Fibroblast of lung (primary cell): ENCODE data around the gene GABRG1. TPM values are rescaled to one million over a fixed set of nuclear protein-coding genes. Genes with fewer than 3 reads are reported as not detected.

Experiments
- DNase-seq, 2 donors: peaks; one replicate each; pipeline versions ENCODE4 v3.0.0 to v3.0.0-alpha.2; 2010; ENCODE audit warnings: low read depth in 2 of 2
- H2AFZ ChIP-seq: 2 replicates; pipeline ENCODE4 v1.5.1; 2012; ENCODE audit warnings: low read length, control low read depth, inconsistent platforms
- H3K27ac ChIP-seq: 2 replicates; pipeline ENCODE4 v1.5.1; 2011; ENCODE audit warnings: low read length, control low read depth; ENCODE audit not compliant: insufficient read depth
- H3K27me3 ChIP-seq: 2 replicates; pipeline ENCODE4 v1.5.1; 2011; ENCODE audit warnings: mild to moderate bottlenecking, low read length; ENCODE audit not compliant: control insufficient read depth, insufficient read depth
- H3K36me3 ChIP-seq: 2 replicates; pipeline ENCODE4 v1.5.1; 2011; ENCODE audit warnings: low read length; ENCODE audit not compliant: control insufficient read depth, insufficient read depth
- H3K4me1 ChIP-seq: 2 replicates; pipeline ENCODE4 v1.5.1; 2011; ENCODE audit warnings: low read length; ENCODE audit not compliant: control insufficient read depth, insufficient read depth; ENCODE audit errors: extremely low read depth
- H3K4me2 ChIP-seq: 2 replicates; pipeline ENCODE4 v1.5.1; 2011; ENCODE audit warnings: low read length, control low read depth; ENCODE audit not compliant: insufficient read depth; ENCODE audit errors: extremely low read depth
- H3K4me3 ChIP-seq, 4 experiments: fragments of 200-600 bp in 1 of 4; sonication (generic) in 1 of 4; replicated peaks in 1 of 4; 2 replicates each; pipeline ENCODE4 v1.5.1; 2011 to 2016; ENCODE audit warnings: low read length in 4 of 4, low read depth in 3 of 4, mild to moderate bottlenecking in 3 of 4, control low read depth in 2 of 4, inconsistent platforms in 1 of 4, mixed read lengths in 1 of 4; ENCODE audit not compliant: insufficient read depth in 1 of 4; ENCODE audit errors: control extremely low read depth in 1 of 4
- H3K79me2 ChIP-seq: 2 replicates; pipeline ENCODE4 v1.5.1; 2012; ENCODE audit warnings: mild to moderate bottlenecking, low read length, inconsistent platforms; ENCODE audit not compliant: control insufficient read depth, insufficient read depth
- H3K9ac ChIP-seq: 2 replicates; pipeline ENCODE4 v1.5.1; 2011; ENCODE audit warnings: mild to moderate bottlenecking, low read length, control low read depth; ENCODE audit not compliant: insufficient read depth
- H3K9me3 ChIP-seq: 2 replicates; pipeline ENCODE4 v1.5.1; 2012; ENCODE audit warnings: low read depth, low read length; ENCODE audit not compliant: control insufficient read depth, insufficient read depth
- H4K20me1 ChIP-seq: 2 replicates; pipeline ENCODE4 v1.5.1; 2011; ENCODE audit warnings: low read length; ENCODE audit not compliant: control insufficient read depth, insufficient read depth; ENCODE audit errors: extremely low read depth
- EZH2 ChIP-seq: IDR thresholded peaks from 2 replicates; pipeline ENCODE4 v1.5.1; 2012; ENCODE audit warnings: low read length, control low read depth, mild to moderate bottlenecking; ENCODE audit errors: missing control alignments
- polyA plus RNA-seq, 2 donors: library from polyadenylated mRNA; depleted of rRNA in 1 of 2; stranded (reverse) in 1 of 2; unstranded in 1 of 2; fragments of >200 nt; gene quantifications; 2 replicates each; pipeline ENCODE4 v1.2.1, GENCODE V29; 2011 to 2012; ENCODE audit warnings: missing spikeins in 1 of 2
- total RNA-seq: library from RNA; depleted of rRNA; stranded (reverse); fragments of >200 nt; gene quantifications from 2 replicates; pipeline ENCODE4 v1.2.1, GENCODE V29; 2014
- TF ChIP-seq, protein P1 (sequence below), 2 donors: IDR thresholded peaks in 1 of 2; conservative IDR thresholded peaks in 1 of 2; 1 replicate in 1 of 2; 2 replicates in 1 of 2; pipeline ENCODE4 v1.5.1; 2011 to 2012; ENCODE audit warnings: low read length in 2 of 2, control low read depth in 1 of 2, inconsistent platforms in 1 of 2, low read depth in 1 of 2, mild to moderate bottlenecking in 1 of 2

GABRG1 gene
- total and polyA plus RNA-seq, 2 donors (not counting 1 experiment from before 2014, with no cell fraction given) = not detected

DNA sequence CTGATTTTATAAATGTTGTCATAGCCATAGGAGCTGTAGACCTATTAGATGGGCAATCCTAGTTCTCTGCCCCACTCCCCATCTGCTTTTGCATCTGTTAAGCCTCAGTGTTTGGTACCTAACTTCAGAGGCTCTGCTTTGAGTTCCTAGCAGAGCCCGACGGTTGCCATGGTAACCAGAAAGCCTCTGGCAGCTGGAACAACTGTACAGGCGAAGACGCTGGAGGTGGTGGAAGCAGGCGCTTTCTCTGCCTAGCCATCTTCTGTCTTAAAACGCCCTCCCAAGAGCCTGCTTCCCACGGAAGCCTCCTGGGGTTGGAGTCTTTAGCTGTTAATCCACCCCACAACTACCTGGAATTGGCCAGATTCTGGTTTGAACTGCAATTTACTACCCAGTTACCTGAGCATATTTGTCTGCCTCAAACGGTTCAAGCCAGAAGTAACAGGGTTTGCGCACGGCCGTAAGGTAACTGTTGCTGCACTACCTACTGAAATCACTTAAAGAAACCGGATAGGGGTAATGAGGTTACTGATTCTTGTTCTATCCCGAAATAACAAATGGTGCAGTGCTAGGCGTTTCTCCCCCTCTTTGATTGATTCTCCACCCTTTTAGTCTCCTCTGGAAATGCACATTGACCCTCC is 1.0 kb upstream of the GABRG1 start:
- Histone ChIP-seq H4K20me1 (no peaks in the 10 kb centered on the region), H3K79me2 (no peaks in the 10 kb centered on the region), H3K4me2 (no peak overlapping the region), H3K27ac (no peak overlapping the region), H3K4me3 (no peak overlapping the region), H3K9me3 (no peaks in the 10 kb centered on the region), H3K27me3 (no peaks in the 10 kb centered on the region), H3K4me1 (no peaks in the 10 kb centered on the region), H3K9ac (no peak overlapping the region), H3K36me3 (no peaks in the 10 kb centered on the region), H2AFZ (no peak overlapping the region)
- no peak for DNase-seq
- TF ChIP-seq, protein P1, sequence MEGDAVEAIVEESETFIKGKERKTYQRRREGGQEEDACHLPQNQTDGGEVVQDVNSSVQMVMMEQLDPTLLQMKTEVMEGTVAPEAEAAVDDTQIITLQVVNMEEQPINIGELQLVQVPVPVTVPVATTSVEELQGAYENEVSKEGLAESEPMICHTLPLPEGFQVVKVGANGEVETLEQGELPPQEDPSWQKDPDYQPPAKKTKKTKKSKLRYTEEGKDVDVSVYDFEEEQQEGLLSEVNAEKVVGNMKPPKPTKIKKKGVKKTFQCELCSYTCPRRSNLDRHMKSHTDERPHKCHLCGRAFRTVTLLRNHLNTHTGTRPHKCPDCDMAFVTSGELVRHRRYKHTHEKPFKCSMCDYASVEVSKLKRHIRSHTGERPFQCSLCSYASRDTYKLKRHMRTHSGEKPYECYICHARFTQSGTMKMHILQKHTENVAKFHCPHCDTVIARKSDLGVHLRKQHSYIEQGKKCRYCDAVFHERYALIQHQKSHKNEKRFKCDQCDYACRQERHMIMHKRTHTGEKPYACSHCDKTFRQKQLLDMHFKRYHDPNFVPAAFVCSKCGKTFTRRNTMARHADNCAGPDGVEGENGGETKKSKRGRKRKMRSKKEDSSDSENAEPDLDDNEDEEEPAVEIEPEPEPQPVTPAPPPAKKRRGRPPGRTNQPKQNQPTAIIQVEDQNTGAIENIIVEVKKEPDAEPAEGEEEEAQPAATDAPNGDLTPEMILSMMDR (conservative IDR thresholded peaks at IDR 0.05 in 1 of 2, IDR thresholded peaks at IDR 0.05 in 1 of 2; ENCODE audit: low read depth in 1 of 2, low read length in 2 of 2) = no peak
- TF ChIP-seq EZH2 = no peak

DNA sequence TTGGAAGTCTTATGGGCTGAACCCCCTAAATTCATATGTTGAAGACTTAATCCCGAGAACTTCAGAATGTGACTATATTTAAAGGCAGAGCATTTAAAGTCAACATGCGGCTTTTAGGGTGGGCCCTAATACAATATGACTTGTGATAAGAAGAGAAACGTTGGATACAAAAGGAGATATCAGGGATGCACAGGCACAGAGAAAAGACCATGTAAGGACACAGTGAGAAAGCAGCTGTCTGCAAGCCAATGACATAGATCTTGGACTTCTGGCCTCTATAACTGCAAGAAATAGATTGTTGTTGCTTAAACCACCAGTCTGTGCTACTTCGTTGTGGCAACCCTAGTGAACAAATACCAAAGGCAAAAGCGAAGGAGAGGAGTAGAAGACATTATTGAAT is 42.2 kb downstream of the GABRG1 start:
- H2AFZ ChIP-seq = no peak overlapping the region
- no peaks in the 10 kb centered on the region for H3K9me3 ChIP-seq
- no peak overlapping the region for H3K4me2 ChIP-seq
- no peak overlapping the region for H3K27ac ChIP-seq
- no peaks in the 10 kb centered on the region for H4K20me1 ChIP-seq
- TF ChIP-seq EZH2 = no peak
- TF ChIP-seq, protein P1 (conservative IDR thresholded peaks at IDR 0.05 in 1 of 2, IDR thresholded peaks at IDR 0.05 in 1 of 2; ENCODE audit: low read depth in 1 of 2, low read length in 2 of 2) = no peak
- H3K36me3 ChIP-seq = no peaks in the 10 kb centered on the region
- no peak overlapping the region for H3K9ac ChIP-seq
- no peaks in the 10 kb centered on the region for H3K4me1 ChIP-seq
- no peaks in the 10 kb centered on the region for H3K27me3 ChIP-seq
- DNase-seq = no peak
- H3K79me2 ChIP-seq = no peaks in the 10 kb centered on the region
- H3K4me3 ChIP-seq = no peak overlapping the region

- H3K4me1 ChIP-seq = no peaks in the 10 kb centered on the region
- H3K27ac ChIP-seq = no peak overlapping the region
- H3K9ac ChIP-seq = no peak overlapping the region
- DNase-seq = no peak
- H2AFZ ChIP-seq = no peak overlapping the region
- no peaks in the 10 kb centered on the region for H3K79me2 ChIP-seq
- H3K27me3 ChIP-seq = no peaks in the 10 kb centered on the region
- H3K9me3 ChIP-seq = no peaks in the 10 kb centered on the region
- no peak overlapping the region for H3K4me2 ChIP-seq
- TF ChIP-seq EZH2 = no peak
- TF ChIP-seq, protein P1 (conservative IDR thresholded peaks at IDR 0.05 in 1 of 2, IDR thresholded peaks at IDR 0.05 in 1 of 2; ENCODE audit: low read depth in 1 of 2, low read length in 2 of 2) = no peak
- H3K36me3 ChIP-seq = no peaks in the 10 kb centered on the region
- H4K20me1 ChIP-seq = no peaks in the 10 kb centered on the region
- H3K4me3 ChIP-seq = no peak overlapping the region
These were observed 42.6 kb downstream of the GABRG1 start for GRCh38 chr4:46081248-46081647.
